IPS-11a (cell line): ENCODE data around the gene ATP11A.
A peak's percentile ranks its signal among the peaks of the same experiment; 100 is the strongest.

Source experiments
- H3K4me3 ChIP-seq: one replicate; pipeline ENCODE4 v1.5.1; 2013; ENCODE audit warnings: low read depth, low read length, control low read depth

Gene ATP11A

DNA sequence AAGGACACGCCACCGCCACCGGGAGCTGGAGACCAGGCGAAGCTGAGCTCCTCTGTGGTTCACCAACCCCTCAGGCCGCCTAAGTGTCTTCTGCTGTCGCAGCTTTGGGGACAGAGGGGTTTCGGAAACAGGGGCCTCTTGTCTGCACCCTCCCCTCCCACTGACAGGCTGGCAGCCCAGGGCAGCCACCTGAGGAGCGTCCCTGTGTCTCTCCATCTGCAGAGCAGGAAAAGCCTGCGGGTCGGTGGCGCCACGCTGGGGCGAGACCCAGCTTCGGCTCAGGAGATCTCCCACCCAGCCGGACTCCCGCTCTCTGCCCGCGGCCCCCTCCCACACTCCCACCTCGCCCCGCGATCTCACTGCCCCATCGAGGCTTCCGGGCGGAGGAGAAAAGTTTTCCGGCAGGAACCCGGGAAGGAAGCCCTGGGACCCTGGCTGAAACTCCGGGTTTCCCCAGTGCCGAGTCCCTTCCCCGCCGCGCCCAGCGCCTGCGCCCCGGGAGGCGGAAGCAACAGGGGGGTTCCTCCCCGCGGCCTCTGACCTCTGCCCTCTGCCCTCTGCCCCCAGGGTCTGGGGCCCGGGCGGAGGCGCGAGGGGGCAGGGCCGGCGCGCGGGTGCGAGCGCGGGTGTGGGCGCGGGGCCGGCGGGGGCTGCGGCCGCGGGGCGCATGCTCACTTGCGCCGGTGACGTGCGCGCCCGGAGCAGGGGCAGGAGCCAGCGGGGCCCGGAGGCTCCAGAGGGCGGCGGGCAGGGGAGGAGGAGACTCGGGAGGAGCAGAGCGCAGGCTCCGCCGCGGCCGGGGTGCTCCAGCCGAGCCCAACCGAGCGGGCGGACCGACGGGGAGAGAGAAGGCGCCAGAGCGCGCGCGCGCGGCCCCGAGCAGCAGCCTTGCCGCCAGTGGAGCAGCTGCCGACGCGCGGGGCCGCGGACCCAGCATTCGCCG lies at the start of gene ATP11A:
Gene ATP11A, plus strand, starts transcription at position 736 of the 943 bp plus-strand sequence. CDS start 379 bp downstream, outside the sequence.
- peak within 1 kb of the TSS; percentile 68 for H3K4me3 ChIP-seq

DNA sequence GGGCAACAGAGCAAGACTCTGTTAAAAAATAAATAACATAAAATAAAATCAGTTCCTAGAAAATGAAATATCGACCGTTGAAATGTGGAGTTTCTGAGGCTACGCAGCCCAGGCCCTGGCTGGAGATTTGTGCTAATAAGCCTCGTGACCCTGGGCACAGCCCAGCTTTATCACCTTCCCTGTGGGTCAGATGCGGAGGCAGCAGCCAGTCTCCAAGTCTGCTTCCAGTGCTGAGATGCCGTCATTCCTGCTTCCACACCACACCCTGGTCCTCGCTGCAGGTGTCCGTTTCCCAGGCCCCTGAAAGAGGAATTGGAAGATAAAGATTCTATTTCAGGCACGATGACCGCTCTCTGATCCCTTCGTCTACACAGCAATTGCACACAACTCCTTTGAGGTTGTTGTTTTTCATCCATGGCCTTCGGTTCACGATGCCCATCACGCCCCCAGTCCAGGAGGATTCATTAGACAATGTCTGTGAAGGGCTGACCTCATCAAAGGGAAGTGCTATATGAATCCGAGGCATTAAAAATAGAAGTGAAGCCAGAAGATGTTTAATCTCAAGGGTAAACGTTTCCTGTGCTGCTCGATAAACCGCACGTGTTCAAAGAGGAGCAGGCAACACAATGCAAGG lies 48.3 kb upstream of the ATP11A start:
- no peak overlapping the region for H3K4me3 ChIP-seq

DNA sequence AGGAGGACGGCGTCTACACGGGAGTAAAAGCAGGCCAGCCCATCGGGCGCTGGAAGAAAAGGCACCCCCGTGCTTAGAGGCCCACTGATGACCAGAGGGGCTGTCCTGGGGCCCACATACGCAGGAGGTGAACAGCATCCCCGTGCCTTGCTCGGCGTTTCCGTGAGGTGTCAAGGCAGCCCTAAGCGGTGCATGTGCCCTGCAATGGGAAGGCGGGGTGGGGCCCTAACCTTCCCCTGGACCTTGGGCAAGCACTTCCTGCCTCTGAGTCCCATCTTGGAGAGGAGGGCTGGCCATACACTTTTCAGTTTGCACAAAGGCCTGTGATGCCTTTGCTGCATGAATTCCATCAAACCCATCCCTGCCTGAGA lies 47.8 kb upstream of the ATP11A start:
- no peak overlapping the region for H3K4me3 ChIP-seq

DNA sequence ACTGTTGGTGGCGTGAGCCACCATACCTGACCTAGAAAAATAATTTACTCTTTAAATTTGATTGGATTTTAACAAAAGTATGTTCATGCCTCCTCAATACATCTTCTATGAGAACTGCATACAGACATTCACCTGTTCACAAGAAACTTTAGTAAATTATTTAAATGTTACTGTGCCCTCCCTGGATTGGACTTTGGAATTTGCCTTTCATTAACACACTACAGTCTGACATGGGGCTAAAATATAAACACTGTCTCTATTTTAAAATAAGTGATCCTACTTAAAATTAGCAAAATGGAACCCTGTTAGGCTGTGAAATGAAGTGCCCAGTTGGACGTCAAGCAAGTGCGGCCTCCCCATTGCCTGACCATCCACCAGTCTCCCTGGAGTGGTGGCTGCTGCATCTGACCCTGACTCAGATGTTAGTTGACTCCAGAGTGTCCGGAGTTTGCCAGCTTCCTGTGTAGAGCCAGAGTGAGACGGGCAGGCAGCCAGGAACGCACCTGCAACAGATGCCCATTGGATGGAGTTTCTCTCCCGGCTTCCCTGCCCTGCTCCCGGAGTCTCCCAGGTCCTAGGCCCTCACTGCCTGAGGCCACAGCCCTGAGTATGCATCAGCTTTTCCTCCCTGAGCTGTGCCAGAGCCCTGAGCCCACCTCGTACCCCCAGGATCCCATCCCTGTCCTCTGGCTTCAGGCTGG lies 45.9 kb upstream of the ATP11A start:
- H3K4me3 ChIP-seq = no peak overlapping the region

DNA sequence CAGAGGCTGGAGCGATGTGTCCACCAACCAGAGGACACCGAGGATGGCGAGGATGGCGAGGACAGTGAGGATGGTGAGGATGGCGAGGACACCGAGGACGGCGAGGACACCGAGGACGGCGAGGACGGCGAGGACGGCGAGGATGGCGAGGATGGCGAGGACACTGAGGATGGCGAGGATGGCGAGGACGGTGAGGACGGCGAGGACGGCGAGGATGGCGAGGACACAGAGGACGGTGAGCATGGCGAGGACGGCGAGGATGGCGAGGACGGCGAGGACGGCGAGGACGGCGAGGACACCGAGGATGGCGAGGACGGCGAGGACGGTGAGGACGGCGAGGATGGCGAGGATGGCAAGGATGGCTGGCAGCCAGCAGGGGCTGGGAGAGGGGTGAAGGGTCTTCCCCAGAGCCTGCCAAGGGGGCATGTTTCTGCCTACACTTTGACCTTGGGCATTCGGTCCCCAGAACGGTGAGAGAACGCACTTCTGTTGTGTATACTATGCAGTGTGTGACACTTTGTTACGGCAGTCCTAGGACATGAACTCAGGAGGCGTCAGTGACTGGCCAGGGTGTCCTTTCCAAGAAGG lies 44.4 kb upstream of the ATP11A start:
- H3K4me3 ChIP-seq = no peak overlapping the region

DNA sequence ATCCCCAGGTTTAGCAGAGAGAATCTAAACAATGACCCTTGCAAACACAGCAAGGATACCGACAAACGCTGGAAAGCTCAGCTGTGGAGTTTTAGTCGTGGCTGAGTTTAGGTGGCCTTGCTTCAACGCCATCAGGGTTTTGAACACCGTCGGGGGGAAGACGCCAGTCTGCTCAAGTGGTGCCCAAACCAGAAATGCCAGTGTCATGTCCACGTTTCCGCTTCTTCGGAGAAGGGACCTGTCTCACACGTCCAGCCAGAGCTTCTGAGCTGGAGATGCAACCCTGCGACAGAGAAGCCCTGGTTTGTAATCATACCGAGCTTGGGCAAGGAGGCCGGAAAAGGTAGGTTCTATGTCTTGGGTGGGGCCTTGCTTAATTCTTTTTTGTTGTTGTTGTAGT lies 42.6 kb upstream of the ATP11A start:
- H3K4me3 ChIP-seq = no peak overlapping the region

DNA sequence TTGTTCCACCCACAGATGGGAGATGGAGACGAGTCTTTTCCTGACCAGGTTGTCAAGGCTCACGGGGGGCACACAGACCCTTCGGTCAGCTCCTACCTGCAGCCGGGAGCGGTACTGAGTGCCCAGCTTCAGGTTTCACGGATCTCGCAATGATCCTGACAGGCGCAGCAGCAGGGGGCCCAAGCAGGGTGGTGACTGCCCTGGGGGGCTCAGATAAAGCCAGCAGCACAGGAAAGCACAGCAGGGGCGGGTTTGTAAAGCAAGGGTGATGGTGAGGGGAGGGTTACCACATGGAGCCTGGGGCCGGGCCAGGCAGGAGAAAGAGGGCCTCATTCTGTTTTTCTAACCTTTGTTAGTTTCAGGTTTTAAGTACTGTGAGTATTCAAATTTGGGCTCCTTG lies 41.7 kb upstream of the ATP11A start:
- H3K4me3 ChIP-seq = no peak overlapping the region

DNA sequence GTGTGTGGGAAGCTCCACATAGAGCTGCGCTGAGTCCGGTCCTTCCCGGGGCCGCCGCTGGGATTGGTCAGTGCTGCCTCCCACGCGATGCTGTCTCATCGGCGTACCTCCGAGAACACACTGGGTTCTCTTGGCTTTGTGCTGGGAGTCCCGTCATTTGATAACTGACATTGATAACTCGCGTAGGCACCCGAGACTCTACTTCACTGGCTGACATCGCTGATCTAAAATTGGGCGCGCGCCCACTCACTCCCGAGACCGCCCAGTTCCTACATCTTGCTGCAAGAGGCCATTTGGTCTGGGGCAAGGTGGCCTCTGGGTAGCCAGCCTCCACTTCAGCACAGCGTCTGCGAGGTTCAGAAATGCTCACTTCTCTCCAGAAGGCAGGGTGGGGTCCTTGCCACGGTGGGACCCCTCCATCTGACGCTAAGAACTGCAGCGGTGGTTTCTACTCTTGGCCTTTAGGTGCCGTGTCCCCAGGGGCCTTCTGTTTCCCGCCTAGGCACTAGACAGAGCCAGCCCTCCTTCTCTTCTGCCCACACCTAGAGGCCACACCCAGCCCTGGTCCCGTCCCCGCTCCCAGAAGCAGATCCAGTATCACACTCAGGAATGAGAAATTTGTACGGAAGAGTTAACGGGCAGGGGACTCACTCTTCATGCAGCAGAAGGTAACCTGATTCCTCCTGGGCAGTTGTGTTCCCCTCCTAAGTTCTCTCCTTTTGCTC lies 40.7 kb upstream of the ATP11A start:
- no peak overlapping the region for H3K4me3 ChIP-seq

DNA sequence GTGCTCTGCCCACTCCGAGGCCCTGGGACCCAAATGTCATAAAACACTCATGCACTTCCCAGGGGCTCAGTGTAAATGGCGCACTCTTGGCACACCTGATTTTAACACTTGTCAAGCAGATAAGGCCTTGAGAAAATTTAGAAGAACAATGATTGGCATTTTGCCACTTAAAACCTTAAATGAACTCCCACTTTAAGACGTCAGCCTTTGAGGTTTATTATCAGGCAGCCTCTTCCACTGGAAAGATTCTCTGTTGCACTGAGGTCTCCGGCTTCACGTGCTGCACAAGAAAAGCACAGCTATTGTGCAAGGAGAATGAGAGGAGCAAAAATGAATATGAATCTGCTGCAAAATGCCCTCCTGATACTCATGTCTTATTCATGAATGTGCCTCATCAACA lies 38.5 kb upstream of the ATP11A start:
- no peak overlapping the region for H3K4me3 ChIP-seq

DNA sequence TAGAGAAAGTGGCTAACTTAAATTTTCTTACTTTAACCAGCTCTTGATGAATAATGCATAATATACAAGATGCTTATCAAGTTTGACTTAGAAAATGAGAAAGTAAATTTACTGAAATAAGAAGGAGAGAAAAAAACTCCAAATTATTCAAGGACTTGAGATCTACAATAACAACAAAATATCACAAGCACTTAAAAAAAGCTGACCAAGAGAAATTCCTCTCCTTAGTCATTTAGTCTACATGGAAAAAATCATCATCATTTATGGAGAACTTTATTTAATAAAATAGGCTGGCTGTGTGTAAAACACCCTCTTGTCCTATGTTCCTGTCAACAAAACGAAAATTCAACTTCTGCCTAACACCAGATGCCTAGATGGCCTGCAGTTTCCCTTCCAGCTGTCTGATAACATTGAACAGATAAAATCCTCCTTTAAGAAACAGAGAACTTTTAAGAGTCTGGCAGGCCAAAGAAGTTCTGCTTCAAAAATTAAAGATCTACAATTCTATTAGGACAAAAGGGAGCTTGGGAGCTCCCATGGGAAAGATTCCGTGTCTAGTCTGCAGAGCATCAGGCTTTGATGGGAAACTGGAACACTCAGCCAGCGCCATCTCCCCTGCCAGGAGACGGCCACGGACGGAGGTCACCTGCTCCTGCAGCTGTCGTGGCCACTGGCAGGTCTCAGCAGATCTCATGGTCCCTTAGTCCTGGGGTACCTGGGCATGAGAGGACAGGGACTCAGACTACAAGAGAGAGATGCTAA lies 37.9 kb upstream of the ATP11A start:
- no peak overlapping the region for H3K4me3 ChIP-seq

DNA sequence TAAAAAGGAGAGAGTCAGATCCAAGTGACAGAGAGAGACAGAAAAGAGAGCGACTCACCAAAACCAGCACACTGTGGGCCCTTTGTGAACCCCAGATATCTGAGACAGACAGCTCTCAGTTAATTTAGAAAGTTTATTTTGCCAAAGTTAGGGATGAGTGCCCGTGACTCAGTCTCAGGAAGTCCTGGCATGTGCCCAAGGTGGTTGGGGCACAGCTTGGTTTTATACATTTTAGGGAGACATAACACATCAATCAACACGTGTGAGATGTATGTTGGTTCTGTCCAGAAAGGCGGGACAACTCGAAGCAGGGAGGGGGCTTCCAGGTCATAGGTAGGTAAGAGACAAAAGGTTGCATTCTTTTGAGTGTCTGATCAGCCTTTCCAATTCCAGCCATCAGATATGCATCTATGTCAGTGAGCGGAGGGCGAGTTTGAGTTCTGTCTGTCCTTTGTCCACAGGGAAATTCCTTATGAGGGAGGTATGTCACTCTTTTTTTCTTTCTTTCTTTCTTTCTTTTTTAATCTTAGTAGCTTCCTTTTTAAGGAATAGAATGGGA lies 37.2 kb upstream of the ATP11A start:
- no peak overlapping the region for H3K4me3 ChIP-seq

DNA sequence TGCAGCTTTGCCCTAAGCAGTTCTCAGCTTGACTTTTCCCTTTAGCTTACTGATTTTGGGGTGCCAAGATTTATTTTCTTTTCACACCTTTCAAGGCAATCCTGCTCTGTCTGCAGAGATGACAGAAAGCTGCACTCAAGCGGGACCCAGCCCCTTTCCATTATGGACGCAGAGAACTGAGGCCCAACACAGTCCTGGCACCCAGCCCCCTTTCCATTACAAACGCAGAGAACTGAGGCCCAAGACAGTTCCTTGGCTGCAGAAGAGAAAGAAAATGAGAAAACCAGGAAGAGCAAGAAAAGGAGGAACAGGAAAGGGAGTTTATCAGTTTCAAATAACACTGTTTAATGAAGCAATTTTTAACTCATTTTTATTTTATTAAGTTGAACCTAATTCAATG lies 36.8 kb upstream of the ATP11A start:
- H3K4me3 ChIP-seq = no peak overlapping the region

DNA sequence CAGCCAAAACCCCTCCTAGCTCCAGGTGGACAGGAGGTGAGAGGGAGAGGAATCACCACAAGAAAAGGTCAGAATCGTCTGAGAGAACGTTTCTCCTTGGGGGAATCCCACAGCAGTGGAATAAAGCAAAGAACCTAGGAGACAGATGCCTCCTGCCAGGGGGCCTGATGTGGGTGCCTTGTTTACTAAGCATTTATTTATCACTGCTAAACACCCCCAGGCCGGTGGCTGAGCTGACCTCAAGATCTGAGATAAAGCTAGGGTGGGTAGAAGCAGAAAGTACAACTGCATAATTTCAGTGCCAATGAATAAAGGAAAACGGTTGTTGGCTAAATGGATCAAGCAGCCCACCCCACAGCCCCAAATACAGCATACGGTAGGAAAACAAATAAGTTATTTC lies 33.9 kb upstream of the ATP11A start:
- H3K4me3 ChIP-seq = no peak overlapping the region

DNA sequence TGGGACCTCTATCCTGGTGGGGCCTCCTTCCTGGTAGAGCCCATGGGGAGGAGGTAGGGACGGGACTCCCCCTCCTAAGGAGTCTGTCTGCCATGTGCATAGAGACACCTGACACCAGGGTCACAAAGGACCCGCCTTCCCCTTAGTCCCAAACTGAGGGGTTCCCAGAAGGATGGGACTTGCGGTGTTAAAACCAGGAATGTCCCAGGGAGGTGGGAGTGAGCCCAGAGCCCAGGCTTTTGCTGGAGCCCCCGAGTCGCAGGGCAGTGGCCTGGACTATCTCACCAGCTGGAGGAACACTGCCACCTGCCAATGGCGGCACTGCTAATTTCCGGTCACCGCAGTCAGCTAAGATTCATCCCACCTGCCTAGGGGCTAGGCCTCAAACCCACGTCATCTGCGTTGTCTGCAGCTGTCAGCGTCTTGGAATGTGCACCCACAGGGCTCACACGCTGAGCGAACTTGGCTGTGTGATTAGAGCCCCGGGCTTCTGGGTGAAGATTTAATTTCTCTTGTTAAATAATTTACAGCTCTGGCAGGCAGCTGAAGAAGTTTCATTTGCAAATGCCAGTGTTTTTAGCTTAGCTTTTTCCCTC lies 31.9 kb upstream of the ATP11A start:
- no peak overlapping the region for H3K4me3 ChIP-seq

DNA sequence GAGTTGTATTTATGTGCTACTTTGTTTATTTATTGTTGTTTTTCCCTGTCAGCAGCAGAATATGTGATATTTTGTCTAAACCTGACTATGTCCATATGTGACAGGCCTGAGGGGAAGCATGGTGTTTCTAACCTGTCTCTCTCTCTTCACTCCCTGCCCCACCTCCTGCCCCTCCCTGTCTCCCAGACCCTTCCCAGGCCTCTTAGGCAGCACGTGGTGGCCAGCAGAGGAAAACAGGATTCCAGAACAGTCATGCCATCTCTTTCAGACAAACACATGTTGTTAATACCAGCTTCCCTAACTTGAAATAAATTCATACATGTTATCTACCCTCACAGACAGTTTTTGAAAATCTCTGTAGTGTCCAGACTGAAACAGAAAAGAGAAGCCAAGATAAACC lies 31.0 kb upstream of the ATP11A start:
- no peak overlapping the region for H3K4me3 ChIP-seq

DNA sequence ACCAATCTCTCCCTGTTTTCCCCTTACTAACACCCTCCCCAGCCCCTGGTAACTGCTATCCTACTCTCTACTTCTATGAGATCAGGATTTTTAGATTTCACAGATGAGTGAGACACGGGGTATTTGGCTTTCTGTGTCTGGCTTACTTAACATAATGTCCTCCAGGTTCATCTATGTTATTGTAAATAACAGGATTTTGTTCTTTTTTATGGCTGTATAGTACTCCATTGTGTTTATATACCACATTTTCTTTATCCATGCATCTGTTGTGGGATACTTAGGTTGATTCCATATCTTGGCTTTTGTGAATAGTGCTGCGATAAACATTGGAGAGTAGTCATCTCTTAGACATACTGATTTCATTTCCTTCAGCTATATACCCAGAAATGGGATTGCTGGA lies 28.5 kb upstream of the ATP11A start:
- no peak overlapping the region for H3K4me3 ChIP-seq

DNA sequence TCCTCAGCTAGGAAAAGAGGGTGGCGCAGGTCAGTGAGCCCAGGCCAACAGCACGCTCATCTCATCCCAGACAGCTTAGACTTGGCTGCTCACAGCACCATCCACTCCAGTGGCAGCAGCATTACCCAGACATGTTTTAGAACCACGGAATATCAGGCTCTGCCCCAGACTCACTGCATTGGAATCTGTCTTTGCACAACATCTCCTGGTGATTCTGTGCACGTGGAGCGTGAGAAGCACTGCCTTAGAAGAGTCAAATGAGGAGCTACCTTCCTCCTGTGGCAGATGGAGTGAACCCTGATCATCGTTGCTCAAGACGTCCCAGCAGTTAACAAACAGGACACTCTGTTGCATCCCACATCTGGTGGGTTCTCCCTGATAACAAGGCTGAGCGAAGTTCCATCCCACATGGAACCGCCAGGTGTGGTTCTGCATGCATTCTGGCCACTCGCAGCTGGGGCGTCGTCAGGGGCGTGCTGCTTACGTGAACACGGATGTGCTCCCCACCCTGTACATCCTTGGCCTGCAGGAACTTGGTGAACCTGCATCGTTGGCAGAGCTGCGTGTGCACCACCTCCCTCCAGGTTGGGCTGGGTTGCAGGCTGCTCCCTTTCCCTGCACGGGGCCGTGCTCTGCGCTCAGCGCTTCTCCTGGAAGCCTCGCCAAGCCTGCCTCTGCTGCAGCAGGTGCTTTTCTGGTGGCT lies 25.2 kb upstream of the ATP11A start:
- H3K4me3 ChIP-seq = no peak overlapping the region

DNA sequence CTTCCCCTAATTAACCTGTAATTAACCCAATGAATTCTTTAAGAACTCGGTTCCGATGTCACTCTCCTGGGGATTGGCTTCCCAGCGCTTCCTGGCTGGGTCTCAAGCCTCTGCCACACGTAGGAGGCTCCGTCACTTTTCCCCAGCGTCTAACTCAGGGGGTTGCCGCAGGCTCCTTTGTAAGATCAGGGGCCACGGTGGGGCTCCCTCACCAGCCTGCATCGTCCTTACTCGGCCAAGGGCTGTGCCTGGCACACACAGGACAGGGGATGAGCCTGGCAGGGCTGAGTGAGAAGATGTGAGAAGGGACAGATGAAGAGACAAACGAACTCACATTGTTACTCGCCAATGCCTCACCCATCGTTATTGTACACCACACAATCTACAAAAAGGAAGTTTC lies 20.9 kb upstream of the ATP11A start:
- no peak overlapping the region for H3K4me3 ChIP-seq
